GM12801 (cell line): ENCODE measurements around the gene HERPUD2.

Source experiments
- TF ChIP-seq, protein P1 (sequence below): IDR thresholded peaks from one replicate; pipeline ENCODE4 v1.5.1; 2011; ENCODE audit warnings: control low read depth; ENCODE audit not compliant: insufficient read length; ENCODE audit errors: extremely low read depth

Gene HERPUD2

DNA sequence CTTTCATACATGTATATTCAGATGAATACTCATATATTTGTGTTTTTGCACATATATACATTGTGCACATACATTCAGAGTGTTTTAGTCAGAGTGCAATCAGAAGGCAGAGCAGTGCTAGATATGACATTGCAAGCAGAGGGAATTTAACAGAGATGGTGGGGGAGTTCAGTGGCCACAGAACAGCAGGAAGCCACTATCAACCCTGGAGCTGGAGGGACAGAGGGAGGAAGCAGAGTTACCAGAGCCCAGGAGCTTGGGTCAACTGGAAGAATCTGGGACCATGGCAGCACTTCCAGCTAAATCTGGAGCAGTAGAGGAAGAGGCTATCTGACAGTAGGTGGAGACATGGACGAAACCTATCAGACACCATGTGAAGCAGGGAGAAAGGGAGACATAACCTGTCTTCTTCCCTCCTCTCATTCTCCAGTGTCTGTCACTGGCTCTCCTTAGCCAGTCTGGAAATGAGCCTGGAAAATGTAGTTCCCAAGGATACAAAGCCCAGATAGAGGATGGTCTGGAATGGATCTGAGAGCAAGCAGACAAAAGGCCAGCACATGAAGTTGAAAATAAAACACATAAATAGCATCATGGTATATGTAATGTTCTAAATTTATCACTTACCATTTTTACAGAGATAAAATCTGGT, 33.6 kb upstream of the HERPUD2 start:
- TF ChIP-seq, protein P1, sequence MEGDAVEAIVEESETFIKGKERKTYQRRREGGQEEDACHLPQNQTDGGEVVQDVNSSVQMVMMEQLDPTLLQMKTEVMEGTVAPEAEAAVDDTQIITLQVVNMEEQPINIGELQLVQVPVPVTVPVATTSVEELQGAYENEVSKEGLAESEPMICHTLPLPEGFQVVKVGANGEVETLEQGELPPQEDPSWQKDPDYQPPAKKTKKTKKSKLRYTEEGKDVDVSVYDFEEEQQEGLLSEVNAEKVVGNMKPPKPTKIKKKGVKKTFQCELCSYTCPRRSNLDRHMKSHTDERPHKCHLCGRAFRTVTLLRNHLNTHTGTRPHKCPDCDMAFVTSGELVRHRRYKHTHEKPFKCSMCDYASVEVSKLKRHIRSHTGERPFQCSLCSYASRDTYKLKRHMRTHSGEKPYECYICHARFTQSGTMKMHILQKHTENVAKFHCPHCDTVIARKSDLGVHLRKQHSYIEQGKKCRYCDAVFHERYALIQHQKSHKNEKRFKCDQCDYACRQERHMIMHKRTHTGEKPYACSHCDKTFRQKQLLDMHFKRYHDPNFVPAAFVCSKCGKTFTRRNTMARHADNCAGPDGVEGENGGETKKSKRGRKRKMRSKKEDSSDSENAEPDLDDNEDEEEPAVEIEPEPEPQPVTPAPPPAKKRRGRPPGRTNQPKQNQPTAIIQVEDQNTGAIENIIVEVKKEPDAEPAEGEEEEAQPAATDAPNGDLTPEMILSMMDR, result no peak

GRCh38 chr7:35727571-35727970, 32.6 kb upstream of the HERPUD2 start:
- TF ChIP-seq, protein P1, result no peak

GRCh38 chr7:35726654-35727053, 31.7 kb upstream of the HERPUD2 start:
- TF ChIP-seq, protein P1, result no peak

DNA sequence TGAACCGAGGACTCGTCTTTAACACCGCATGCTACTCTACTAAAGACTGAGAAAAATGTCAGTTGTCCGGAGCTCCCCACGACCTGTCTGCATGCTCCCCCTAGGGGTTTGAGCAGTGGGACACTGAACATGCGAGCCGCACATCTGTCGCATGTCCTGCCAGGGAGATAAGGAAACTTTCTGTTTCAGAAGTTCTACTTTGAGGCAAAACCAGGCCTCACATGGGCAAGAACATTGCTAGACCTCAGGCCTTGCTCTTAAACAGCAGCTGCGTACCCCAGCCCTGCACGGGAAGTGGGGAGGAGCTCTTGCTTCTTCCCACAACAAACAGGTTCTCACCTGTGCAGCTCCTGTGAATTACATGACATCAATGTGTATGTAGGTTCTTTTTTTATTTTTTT, 30.3 kb upstream of the HERPUD2 start:
- TF ChIP-seq, protein P1, result no peak

DNA sequence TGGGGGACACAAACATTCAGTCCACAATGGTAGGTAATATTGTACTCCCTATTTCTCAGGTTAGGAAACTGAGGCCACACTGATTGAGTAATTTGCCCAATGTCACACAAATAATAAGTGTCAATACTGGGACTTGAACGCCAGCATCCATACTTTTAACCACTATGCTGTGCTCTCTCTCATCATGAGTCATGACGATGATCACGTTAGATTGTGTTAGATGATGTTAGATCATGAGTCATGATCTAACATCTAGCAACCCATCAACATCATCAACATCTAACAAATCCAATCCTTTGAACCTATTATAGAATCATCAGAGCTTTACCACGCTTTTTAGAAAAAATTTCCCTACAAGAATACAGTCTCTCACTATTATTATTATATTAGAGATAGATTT, 28.1 kb upstream of the HERPUD2 start:
- TF ChIP-seq, protein P1, result no peak

- TF ChIP-seq, protein P1, result no peak
These were observed 27.3 kb upstream of the HERPUD2 start for GRCh38 chr7:35722054-35722849.

- TF ChIP-seq, protein P1, result no peak
These were observed 26.4 kb upstream of the HERPUD2 start for GRCh38 chr7:35721288-35721687.
